ENCODE data around the gene SERPINI1.

- TF ChIP-seq ZNF317 (CRISPR knock-in tag; IDR thresholded peaks at IDR 0.05; ENCODE audit: borderline replicate concordance, low read depth) = no peak
- TF ChIP-seq CTCF (IDR thresholded peaks at IDR 0.05) = no peak
Observed at GRCh38 chr3:167761302-167761701, 25.8 kb downstream of the SERPINI1 start.
